Right lobe of liver (tissue), 6 donors: Measurements from ENCODE around the gene RNU5B-1. TPM values are rescaled to one million over a fixed set of nuclear protein-coding genes. Genes with fewer than 3 reads are reported as not detected.
"Not testable (repeated sequence)": the region's sequence is repeated elsewhere in the genome, so short reads cannot be mapped to it uniquely, and the experiment has no call there.

ENCODE experiments used
- ATAC-seq, 4 donors: fragments of 200-7000 bp; cut with Tn5 transposase; one replicate each; pipeline ENCODE4 v1.9.1; 2020; ENCODE audit warnings: mild to moderate bottlenecking in 4 of 4, moderate library complexity in 4 of 4
- DNase-seq, 3 donors: peaks; one replicate each; pipeline ENCODE4 v3.0.0-alpha.2; 2020
- H3K27ac ChIP-seq, 3 donors: fragments of 200-600 bp; one replicate each; pipeline ENCODE4 v1.8.0; 2022
- H3K27me3 ChIP-seq, 2 donors: fragments of 200-600 bp; one replicate each; pipeline ENCODE4 v1.8.0; 2022
- H3K36me3 ChIP-seq, 4 donors: fragments of 200-600 bp; sonication (generic) in 1 of 4; one replicate each; pipeline versions ENCODE4 v1.5.1 to v1.8.0; 2017 to 2022; ENCODE audit warnings: control low read depth in 1 of 4
- H3K4me1 ChIP-seq, 4 donors: fragments of 200-600 bp; sonication (generic) in 1 of 4; one replicate each; pipeline versions ENCODE4 v1.5.1 to v1.8.0; 2017 to 2022; ENCODE audit warnings: control low read depth in 1 of 4
- H3K4me3 ChIP-seq, 3 donors: fragments of 200-600 bp; one replicate each; pipeline ENCODE4 v1.8.0; 2022
- H3K9me3 ChIP-seq, 4 donors: fragments of 200-600 bp; sonication (generic) in 1 of 4; one replicate each; pipeline versions ENCODE4 v1.5.1 to v1.8.0; 2017 to 2022; ENCODE audit warnings: control low read depth in 1 of 4
- POLR2A ChIP-seq: fragments of 450-650 bp; IDR thresholded peaks from one replicate; pipeline ENCODE4 v1.6.1; 2017; ENCODE audit warnings: antibody characterized with exemption, mild to moderate bottlenecking
- WGBS: methylation state at CpG from one replicate; pipeline ENCODE4 v1.1.6; 2018; ENCODE audit warnings: low coverage, low lambda C conversion rate; ENCODE audit not compliant: insufficient coverage; ENCODE audit errors: missing lambda C conversion rate; 5-methylcytosine and 5-hydroxymethylcytosine counted together
- intact Hi-C, 2 donors: fragments of 100-400 bp; cut with DNase I; formaldehyde crosslinking; loops; one replicate each; pipeline versions ENCODE4 v1.11.2 to v1.14.1; 2022
- total RNA-seq, 6 experiments: library from RNA; depleted of rRNA in 2 of 6; stranded (reverse); fragments of >200 nt in 2 of 6; fragmentation: NEBNext Ultra II Directional in 3 of 6; extraction: Animal tissue kit (Norgen Biotek cat#: 25700) in 3 of 6; gene quantifications; one replicate each; pipeline versions ENCODE4 v1.1.0 to v1.2.4, GENCODE V29; 2016 to 2023
- TF ChIP-seq, protein P1 (sequence below), 4 donors: fragments of 200-600 bp in 3 of 4; fragments of 450-650 bp in 1 of 4; IDR thresholded peaks; one replicate each; pipeline versions ENCODE4 v1.5.1 to v1.8.0; 2016 to 2022; ENCODE audit warnings: antibody characterized with exemption in 4 of 4, mild to moderate bottlenecking in 2 of 4
- donor health status: DM: no; HTN: yes; CAD: no.
- donor health status: DM: no; HTN: no; CAD: no.
- donor health status: DM: no; HTN: no; CAD: no.
- donor health status: DM: no; HTN: yes; CAD: no.
- donor health status: DM: no; HTN: yes; CAD: no.

Gene RNU5B-1
- total RNA-seq, 6 experiments from 2014 or later = 11.0 to 35.4 TPM; not detected in 4

DNA sequence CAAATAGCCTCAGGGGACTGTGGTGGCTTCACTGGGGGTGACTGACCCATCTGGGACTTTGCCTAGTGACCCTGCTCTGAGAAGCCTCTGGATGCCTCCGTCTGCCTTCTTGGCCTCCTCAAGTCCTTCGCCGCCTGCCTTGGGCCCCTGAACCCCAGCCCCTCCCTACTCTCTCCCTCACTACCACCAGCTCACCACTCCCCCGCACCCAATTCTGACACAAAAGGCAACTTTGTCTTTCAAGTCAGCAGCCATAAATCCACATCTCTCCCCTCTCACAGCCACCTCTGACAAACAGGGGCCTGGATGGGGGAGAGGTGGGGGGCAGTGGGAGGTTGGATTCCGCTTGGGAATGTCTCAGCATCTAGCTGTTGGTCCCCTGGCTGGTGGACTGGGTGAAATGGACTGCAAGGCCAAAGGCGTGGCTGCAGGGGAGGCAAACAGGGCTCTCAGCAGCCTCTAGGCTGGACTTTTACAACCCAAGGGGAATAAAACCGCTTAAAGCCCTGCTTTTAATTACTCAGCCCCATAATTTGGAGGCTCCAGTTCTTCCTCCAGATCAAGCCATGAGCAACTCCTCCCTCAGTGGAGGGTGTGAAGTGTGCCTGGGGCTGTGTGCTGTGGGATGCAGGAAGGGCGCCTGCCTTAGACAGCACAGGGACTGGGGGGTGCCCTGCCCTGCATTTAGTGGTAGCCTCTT is 39.9 kb downstream of the RNU5B-1 start:
- no peak overlapping the region for H3K27ac ChIP-seq
- no peaks in the 10 kb centered on the region for H3K27me3 ChIP-seq
- H3K4me3 ChIP-seq = no peak overlapping the region
- no peak for DNase-seq
- no peaks in the 10 kb centered on the region for H3K4me1 ChIP-seq
- 75% methylated on average over 2 of the region's 8 CpGs for WGBS
- no peak for ATAC-seq
- H3K36me3 ChIP-seq = no peaks in the 10 kb centered on the region
- H3K9me3 ChIP-seq = no peaks in the 10 kb centered on the region
- TF ChIP-seq, protein P1, sequence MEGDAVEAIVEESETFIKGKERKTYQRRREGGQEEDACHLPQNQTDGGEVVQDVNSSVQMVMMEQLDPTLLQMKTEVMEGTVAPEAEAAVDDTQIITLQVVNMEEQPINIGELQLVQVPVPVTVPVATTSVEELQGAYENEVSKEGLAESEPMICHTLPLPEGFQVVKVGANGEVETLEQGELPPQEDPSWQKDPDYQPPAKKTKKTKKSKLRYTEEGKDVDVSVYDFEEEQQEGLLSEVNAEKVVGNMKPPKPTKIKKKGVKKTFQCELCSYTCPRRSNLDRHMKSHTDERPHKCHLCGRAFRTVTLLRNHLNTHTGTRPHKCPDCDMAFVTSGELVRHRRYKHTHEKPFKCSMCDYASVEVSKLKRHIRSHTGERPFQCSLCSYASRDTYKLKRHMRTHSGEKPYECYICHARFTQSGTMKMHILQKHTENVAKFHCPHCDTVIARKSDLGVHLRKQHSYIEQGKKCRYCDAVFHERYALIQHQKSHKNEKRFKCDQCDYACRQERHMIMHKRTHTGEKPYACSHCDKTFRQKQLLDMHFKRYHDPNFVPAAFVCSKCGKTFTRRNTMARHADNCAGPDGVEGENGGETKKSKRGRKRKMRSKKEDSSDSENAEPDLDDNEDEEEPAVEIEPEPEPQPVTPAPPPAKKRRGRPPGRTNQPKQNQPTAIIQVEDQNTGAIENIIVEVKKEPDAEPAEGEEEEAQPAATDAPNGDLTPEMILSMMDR (IDR thresholded peaks at IDR 0.05) = no peak
- no peak for TF ChIP-seq POLR2A
- intact Hi-C loops = no loop called here

DNA sequence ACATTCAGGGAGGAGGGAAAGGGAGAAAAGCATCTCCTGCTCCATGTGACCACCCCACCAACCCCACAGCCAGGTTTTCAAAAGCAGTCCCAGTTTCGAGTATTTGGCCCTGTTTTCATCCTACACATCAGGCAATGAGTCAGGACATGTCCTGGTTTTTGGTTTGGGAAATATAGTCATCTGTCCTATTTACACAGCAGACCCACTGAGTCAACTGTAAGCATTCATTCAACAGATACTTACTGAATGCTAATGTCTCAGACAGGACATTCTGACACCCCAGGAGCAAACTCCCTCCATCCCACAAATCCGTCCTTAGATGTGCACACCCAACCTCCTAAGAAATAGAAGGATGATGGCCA is 40.4 kb downstream of the RNU5B-1 start:
- TF ChIP-seq, protein P1 (IDR thresholded peaks at IDR 0.05) = no peak
- no peak for TF ChIP-seq POLR2A
- Histone ChIP-seq H3K27ac (no peak overlapping the region), H3K9me3 (no peaks in the 10 kb centered on the region), H3K4me1 (no peaks in the 10 kb centered on the region), H3K4me3 (no peak overlapping the region), H3K36me3 (no peaks in the 10 kb centered on the region), H3K27me3 (no peaks in the 10 kb centered on the region)
- no peak for ATAC-seq
- intact Hi-C loops = no loop called here
- DNase-seq = no peak
- no CpG with 5 or more reads among the region's 2 CpGs for WGBS

DNA sequence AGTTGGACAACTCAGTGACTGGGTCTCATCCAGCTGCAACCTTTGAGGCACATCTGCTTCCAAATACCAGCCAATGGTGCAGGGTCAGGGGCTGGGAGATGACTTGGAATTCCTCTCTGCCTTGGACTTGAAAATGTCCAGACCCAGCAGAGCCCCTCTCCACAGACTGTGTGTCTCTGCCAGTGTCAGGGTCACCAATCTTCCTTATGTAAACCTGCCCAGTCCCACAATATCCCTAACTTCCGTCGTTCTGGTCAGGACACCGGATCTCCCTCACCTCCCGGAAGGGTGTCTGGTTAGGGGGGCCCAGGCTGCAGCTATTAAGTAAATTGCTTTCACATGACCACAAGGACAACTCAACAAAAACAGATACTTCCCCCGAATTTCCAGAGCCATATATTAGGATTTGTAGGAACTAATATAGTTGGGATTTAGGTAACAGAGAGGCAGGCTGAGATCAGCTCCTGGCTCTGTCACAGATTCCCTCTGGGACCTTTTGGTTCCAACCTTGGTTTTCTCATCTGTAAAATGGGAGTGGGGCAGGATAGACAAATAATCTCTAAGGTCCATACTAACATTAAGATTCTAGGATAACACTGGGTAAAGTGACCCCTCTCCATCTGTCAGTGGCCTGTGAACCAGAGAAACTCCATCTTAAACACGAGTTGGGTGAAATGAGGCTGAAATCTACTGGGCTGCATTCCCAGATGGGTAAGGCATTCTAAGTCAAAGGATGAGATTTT is 42.5 kb downstream of the RNU5B-1 start:
- Histone ChIP-seq H3K4me3 (no peak overlapping the region), H3K9me3 (no peaks in the 10 kb centered on the region), H3K36me3 (no peaks in the 10 kb centered on the region), H3K4me1 (no peaks in the 10 kb centered on the region), H3K27me3 (no peaks in the 10 kb centered on the region), H3K27ac (no peak overlapping the region)
- DNase-seq (no peak), ATAC-seq (no peak)
- no peak for TF ChIP-seq POLR2A
- TF ChIP-seq, protein P1 (IDR thresholded peaks at IDR 0.05) = no peak
- intact Hi-C loops = no loop called here
- WGBS = 33% methylated on average over 4 of the region's 6 CpGs

DNA sequence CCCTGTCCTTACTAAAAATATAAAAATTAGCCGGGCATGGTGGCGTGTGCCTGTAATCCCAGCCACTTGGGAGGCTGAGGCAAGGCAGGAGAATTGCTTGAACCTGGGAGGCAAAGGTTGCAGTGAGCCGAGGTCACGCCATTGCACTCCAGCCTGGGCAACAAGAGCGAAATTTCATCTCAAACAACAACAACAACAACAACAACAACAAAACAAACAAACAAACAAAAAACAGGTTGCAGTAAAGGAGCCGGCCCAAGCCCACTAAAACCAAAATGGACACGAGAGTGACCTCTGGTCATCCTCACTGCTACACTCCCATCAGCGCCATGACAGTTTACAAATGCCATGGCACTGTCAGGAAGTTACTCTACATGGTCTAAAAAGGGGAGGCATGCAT is 43.3 kb downstream of the RNU5B-1 start:
- DNase-seq, intact Hi-C loops, H3K4me3 ChIP-seq, H3K27me3 ChIP-seq, H3K36me3 ChIP-seq, ATAC-seq, H3K9me3 ChIP-seq, H3K27ac ChIP-seq, H3K4me1 ChIP-seq: not testable (repeated sequence)
- 81% methylated on average over 6 of the region's 8 CpGs for whole genome bisulfite sequencing

DNA sequence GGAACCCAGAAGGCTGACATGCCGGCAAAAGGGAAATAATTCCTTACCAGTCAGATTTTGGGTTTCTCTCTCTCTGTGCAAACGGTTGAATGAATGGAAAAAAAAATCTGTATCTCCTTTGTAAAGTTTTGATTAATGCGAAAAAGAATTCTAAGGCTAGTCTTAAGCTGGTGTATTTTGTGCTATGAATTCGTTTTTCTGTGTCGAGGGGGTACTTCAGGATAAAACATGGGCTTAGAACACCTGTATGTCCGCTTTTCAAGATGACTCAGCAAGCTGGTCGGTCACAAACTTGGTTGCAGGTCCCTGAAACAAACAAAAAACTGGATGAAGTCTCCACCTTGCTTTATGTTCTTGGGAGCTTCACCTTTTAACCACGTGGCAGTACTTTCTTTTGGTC is 44.9 kb downstream of the RNU5B-1 start:
- no peaks in the 10 kb centered on the region for H3K4me1 ChIP-seq
- intact Hi-C loops = no loop called here
- H3K9me3 ChIP-seq = no peaks in the 10 kb centered on the region
- DNase-seq (no peak), ATAC-seq (no peak)
- H3K27me3 ChIP-seq = no peaks in the 10 kb centered on the region
- H3K36me3 ChIP-seq = no peaks in the 10 kb centered on the region
- H3K27ac ChIP-seq = no peak overlapping the region
- no peak overlapping the region for H3K4me3 ChIP-seq
- WGBS = 69% methylated on average over 8 of the region's 8 CpGs
- no peak for TF ChIP-seq POLR2A

DNA sequence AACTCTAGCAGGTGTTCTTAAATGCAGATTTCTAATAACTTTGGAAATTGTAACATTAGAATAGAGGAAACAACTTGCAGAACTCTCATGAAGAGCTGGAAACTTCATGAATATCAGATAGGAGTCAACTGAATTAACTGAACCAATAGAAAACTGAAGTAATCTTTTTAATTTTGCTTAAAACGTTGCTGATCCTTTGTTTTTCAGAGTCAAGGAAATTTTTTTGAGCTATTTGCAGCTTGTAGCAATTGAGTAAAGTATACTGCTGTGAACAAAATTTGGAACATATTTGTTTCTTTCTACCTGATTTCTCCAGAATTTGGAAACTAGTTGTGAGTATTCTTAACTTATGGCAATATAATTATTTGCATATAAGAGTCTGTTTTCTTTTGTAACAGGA is 47.5 kb downstream of the RNU5B-1 start:
- H3K4me3 ChIP-seq, H3K27ac ChIP-seq, intact Hi-C loops, H3K36me3 ChIP-seq, ATAC-seq, DNase-seq, H3K4me1 ChIP-seq, H3K9me3 ChIP-seq, H3K27me3 ChIP-seq: not testable (repeated sequence)
- WGBS = 40% methylated on average over 1 of the region's 1 CpG
